NK-92 treated with Interleukin-12 subunit alpha and Interleukin-12 subunit beta, amount 100 ng/mL, for 24 hours (cell line): ENCODE data around the gene IQCH.

Experiments used
- DNase-seq: peaks from one replicate; lab custom pipeline; 2025; lab: John Stamatoyannopoulos, UW

IQCH gene

DNA sequence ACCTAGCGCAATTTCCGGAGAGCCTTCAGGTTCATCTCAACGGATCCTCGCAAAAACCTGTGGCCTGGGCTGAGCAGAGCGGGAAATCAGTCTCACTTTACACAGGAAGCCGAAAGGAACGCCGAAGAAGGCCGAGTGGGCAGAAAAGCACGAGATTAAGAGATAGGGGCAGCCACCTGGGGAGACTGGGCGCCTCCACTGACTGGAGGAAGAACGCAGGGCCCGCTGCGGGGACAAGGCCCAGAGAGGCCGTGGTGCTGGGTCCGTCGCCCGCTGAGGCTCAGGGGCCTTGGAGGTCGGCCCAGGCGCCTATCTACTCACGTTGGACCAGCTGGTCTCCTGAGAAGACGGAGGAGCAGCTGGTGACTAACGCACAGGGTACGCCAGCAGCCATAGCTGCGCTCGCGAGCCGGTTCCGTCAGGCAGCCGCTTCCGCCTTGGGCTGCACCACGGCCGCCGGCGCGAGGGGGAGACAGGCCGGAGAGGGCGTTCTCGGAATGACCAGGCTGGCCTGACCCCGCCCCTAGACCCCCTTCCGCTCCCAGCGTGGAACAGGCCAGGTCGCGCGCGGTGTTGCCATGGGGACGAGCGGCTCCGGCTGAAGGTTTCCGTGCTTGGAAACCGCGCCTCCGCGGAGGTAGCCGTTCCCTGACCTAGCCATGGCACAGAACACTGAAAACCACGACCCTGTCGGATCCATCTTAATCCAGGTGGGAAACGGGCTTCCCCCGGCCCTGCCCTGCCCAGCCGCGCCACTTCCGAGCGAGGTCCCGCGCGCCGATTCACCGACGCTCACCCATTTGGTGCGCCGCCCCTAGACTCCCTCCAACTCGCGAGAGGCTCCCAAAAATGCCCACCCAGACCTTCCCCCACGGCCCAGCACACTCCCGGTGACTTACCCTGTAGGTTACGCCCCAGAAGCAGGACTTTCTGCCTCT is at the start of gene IQCH, which contains the start of gene AAGAB:
Gene IQCH (plus strand): TSS at position 549 of the 938 bp plus-strand sequence. CDS start 111 bp downstream, at position 660.
Gene AAGAB (minus strand): TSS at position 424 of the 938 bp plus-strand sequence. CDS start 30 bp downstream, at position 394.
- DNase-seq = peak; percentile 98

- no peak for DNase-seq
Observed at GRCh38 chr15:67207555-67208207, 46.9 kb upstream of the IQCH start.

- DNase-seq = no peak
Observed at GRCh38 chr15:67208396-67208795, 46.2 kb upstream of the IQCH start.

GRCh38 chr15:67210555-67211168 is 43.9 kb upstream of the IQCH start:
- no peak for DNase-seq

DNA sequence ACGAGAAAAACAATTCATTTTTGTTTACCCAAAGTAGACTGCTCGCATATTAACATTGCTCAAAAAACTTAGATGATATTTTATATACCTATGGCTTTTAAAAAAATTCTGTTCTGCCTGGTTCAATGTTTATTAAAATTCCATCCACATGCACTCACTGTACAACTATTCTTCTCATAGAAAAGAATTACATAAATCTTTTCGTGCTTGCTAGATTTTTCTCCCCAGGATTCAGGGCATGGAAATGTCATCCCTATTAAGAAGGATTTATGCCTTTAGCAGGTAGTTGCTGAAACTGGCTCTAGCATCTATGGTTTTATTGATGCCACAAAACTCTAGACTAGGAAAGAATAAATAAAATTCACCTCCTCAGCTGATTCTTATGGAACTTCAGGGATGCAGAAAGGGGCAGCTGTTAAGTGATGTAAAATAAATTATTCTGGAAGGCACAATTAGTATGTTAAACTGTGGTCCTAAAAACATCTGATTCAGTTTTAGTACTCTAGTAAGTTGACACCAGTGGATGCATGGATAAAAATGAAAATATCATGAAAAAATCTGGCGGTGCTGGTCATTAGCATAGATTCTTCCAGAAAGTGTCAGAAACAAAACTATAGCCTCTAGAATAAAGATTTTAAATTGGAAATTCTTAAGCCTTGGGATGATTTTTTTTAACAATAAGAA is 41.8 kb upstream of the IQCH start:
- no peak for DNase-seq

GRCh38 chr15:67215102-67215501 is 39.5 kb upstream of the IQCH start:
- no peak for DNase-seq

DNA sequence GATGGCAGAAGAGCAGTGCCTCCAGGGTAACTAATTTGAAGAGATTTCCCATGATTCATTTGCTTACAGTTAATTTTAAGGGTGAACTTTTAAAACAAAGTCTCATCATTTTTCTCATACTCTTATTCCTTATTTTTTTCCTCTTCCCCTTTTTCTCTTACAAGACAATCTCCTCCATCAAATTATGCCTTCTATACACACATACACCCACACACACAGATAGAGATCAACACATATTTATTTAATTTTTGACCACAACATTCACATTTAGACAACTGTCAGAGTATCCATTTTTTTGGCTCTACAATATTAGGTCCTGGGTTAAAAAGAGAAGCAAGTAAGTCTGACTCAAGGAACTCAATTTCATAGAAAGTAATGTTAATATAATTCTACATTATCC is 37.7 kb upstream of the IQCH start:
- no peak for DNase-seq

DNA sequence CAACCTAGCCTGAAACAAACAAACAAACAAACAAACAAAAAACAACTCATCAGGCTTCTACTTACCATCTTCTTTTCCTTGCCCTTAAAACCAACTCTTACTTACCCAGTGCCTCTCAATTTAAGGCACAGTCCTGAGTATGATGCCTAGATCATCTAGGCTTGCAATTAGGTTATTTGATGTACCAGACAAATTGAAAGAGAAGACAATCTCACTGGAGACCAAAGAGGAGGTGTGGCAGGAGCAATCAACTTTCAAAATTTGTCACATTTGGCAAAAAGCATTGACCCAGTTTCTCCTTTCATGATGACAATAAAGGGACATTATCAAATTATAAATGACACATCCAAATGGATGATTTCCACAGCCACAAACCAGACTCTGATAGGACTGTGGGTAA is 36.2 kb upstream of the IQCH start:
- no peak for DNase-seq

- no peak for DNase-seq
Observed at GRCh38 chr15:67219288-67219687, 35.3 kb upstream of the IQCH start.

DNA sequence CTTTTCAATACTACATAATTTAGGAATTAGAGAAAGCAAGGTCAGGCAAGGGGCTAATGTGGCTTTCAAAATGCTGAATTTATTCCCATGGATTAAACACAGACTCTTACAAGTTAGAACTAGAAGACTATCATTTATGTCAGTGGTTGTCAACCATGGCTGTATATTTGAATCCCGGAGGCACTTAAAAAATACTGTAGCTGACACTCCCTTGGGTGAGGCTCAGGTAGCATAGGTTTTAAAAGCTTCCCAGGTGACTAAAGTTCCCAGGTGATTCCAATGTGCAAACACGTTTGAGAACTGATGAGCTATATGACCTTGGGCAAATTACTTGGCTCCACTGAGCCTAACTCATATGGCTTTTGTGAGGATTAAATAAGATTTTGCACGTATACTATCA is 29.7 kb upstream of the IQCH start:
- DNase-seq = no peak

DNA sequence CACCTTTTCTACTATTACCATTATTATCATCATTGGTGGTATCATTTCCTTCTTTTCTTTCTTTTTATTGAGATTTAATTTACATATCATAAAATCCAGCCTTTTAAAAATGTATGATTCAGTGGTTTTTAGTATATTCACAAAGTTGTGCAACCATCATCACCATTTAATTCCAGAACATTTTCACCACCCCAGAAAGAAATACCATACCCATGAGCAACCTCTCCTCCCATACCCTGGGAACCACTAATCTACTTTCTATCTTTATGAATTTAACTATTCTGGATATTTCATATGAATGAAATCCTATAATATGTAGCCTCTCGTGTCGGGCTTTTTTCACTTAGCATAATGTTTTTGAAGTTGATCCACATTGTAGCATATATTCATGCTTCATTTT is 29.2 kb upstream of the IQCH start:
- DNase-seq = no peak

GRCh38 chr15:67227431-67227830 is 27.2 kb upstream of the IQCH start:
- no peak for DNase-seq

- no peak for DNase-seq
Observed at GRCh38 chr15:67227846-67228245, 26.7 kb upstream of the IQCH start.

DNA sequence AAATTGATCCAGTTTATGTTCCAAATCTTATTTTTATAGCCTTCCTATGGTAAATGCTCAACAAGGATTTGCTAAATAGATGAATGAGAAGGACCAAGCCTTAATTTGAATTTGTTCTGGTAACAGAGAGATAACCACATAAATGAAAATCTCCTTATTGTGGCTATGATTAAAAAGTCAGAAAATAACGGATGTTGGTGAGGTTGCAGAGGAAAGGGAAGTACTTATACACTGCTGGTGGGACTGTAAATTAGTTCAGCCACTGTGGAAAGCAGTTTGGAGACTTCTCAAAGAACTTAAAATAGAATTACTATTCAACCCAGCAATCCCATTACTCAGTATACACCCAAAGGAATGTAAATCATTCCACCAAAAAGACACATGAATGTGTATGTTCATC is 26.3 kb upstream of the IQCH start:
- DNase-seq = no peak

GRCh38 chr15:67230504-67230903 is 24.1 kb upstream of the IQCH start:
- DNase-seq = no peak

GRCh38 chr15:67232591-67232990 is 22.0 kb upstream of the IQCH start:
- no peak for DNase-seq

- DNase-seq = no peak
Observed at GRCh38 chr15:67240235-67241131, 14.1 kb upstream of the IQCH start.

DNA sequence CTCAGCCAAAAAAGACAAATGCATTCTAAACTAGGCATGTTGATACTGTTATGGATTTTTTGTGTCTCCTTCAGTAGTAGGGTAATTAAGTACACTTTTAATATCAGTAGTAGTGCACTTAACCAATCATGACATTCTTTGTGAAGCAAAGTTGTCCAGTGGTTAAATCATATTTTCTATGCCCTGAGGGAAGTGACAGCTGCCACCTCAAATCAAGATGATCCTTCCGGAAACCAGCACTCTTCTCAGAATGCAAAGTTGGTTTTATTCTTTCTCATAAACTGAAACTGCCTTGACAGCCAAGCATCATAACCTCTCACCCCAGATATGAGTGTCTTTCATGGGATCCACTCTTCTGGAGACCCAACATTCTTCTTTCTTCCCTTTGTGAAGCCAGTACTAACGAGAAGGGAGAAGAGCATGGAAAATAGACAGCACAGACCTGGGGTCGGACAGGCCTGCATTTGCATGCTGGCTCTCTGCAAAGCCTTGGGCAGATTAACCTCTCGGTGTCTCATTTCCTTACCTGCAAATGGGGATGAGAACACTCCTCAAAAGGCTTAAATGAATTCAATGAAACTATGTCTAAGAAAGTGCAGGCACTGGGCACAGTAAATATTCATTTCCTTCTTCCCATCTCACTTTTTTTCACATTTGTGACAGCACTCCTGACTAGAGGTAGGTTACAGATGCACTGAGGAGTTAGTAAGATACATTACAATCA is 13.3 kb upstream of the IQCH start:
- no peak for DNase-seq

DNA sequence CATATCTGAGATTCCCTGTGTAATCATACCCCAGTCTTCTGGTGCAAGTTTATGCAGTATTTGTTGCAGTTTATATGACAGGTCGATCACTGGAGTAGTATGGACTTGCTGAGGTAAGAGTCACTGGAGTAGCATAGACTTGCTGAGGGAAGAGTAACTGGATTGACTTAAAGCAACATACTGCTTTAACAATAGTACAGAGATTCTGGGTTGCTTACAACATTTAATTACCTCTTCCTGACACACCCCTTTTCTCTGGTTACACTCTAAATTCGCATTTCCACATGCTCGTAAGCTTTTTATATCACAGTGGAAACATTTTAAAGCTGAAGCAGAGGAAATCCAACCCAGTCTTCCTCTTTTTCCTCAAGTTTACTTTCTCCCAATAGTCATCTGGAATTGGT is 11.9 kb upstream of the IQCH start:
- DNase-seq = no peak

DNA sequence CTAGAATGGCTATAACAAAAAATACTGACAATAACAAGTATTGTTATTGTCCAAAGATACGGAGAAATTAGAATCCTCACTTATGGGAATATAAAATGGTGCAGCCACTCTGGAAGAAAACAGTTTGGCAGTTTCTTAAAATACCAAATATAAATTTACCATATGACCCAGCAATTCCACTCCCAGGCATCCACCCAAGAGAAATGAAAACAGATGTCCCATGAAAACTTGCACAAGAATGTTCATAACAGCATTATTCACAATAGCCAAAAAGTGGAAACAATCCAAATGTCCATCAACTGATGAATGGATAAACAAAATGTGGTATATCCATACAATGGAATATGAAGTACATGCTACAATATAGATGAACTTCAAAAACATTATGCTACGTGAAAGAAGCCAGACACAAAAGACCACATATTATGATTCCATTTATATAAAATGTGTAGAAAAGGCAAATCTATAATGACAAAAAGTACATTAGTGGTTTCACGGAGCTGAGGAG is 9.6 kb upstream of the IQCH start:
- DNase-seq = no peak
